OCI-LY3 (cell line): ENCODE data around the gene P4HA2.

Source experiments
- EZH2phosphoT487 ChIP-seq: fragments of 200-600 bp; shearing (Covaris generic); IDR thresholded peaks from 2 replicates; pipeline ENCODE4 v1.6.1; 2018; ENCODE audit warnings: antibody characterized with exemption, mixed run types, low read depth
- TF ChIP-seq, protein P1 (sequence below): fragments of 200-600, 300-600 bp; sonication (generic); IDR thresholded peaks from 2 replicates; pipeline ENCODE4 v1.5.1; 2014; ENCODE audit warnings: antibody characterized with exemption, low read length, low read depth

DNA sequence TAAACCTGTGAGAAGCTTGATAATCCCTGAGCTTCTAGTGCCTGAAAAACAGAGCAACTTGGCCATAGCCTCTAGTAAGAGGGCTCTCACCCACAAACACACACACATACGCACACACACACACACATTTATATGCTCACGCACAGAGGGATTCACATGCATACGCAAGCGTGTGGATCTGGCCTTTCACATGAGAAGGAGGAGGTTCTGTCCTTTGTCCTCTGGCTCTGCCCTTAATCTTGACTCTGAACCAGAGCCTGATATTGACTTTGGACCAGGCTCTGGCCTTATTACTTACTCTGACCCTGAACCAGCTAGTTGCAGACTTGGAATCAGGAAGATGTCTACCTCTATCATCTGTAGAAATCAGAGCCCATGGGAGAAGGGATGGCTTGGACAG is 10.0 kb upstream of the P4HA2 start:
- no peak for TF ChIP-seq EZH2phosphoT487
- TF ChIP-seq, protein P1, sequence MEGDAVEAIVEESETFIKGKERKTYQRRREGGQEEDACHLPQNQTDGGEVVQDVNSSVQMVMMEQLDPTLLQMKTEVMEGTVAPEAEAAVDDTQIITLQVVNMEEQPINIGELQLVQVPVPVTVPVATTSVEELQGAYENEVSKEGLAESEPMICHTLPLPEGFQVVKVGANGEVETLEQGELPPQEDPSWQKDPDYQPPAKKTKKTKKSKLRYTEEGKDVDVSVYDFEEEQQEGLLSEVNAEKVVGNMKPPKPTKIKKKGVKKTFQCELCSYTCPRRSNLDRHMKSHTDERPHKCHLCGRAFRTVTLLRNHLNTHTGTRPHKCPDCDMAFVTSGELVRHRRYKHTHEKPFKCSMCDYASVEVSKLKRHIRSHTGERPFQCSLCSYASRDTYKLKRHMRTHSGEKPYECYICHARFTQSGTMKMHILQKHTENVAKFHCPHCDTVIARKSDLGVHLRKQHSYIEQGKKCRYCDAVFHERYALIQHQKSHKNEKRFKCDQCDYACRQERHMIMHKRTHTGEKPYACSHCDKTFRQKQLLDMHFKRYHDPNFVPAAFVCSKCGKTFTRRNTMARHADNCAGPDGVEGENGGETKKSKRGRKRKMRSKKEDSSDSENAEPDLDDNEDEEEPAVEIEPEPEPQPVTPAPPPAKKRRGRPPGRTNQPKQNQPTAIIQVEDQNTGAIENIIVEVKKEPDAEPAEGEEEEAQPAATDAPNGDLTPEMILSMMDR: no peak
